ENCODE results near the gene PLEKHA1.

GRCh38 chr10:122343936-122344335 lies 30.6 kb upstream of the PLEKHA1 start:
- TF ChIP-seq CTCF (IDR thresholded peaks at IDR 0.05; ENCODE audit: poor library complexity) (no peak), EZH2phosphoT487 (IDR thresholded peaks at IDR 0.05; ENCODE audit: low read depth, severe bottlenecking, unreplicated experiment) (no peak), EZH2 (IDR thresholded peaks at IDR 0.05; ENCODE audit: borderline replicate concordance) (no peak)
